Lung (tissue), 12 donors: ENCODE data around the gene PHOX2B. TPM values are rescaled to one million over a fixed set of nuclear protein-coding genes. Genes with fewer than 3 reads are reported as not detected.

ENCODE experiments used
- ATAC-seq: fragments of 200-7000 bp; cut with Tn5 transposase; one replicate; pipeline ENCODE4 v1.9.1; 2020; ENCODE audit warnings: moderate number of reproducible peaks; ENCODE audit not compliant: insufficient read depth, low FRiP score
- DNase-seq, 3 donors: peaks; one replicate each; pipeline ENCODE4 v3.0.0-alpha.2; 2013 to 2017
- H3K27ac ChIP-seq, 2 donors: one replicate each; pipeline ENCODE4 v1.5.1; 2013; ENCODE audit warnings: mild to moderate bottlenecking in 2 of 2, moderate library complexity in 2 of 2, control low read depth in 1 of 2, inconsistent platforms in 1 of 2, low read depth in 1 of 2, low read length in 1 of 2
- H3K27me3 ChIP-seq, 3 donors: one replicate each; pipeline ENCODE4 v1.5.1; 2013; ENCODE audit warnings: low read length in 2 of 3; ENCODE audit not compliant: control insufficient read depth in 3 of 3, insufficient read depth in 3 of 3
- H3K36me3 ChIP-seq, 4 donors: one replicate each; pipeline ENCODE4 v1.5.1; 2013; ENCODE audit warnings: low read length in 4 of 4, mild to moderate bottlenecking in 1 of 4, moderate library complexity in 1 of 4; ENCODE audit not compliant: control insufficient read depth in 4 of 4, insufficient read depth in 4 of 4
- H3K4me1 ChIP-seq, 5 donors: one replicate each; pipeline ENCODE4 v1.5.1; 2013; ENCODE audit warnings: low read length in 5 of 5, mild to moderate bottlenecking in 2 of 5, moderate library complexity in 1 of 5; ENCODE audit not compliant: control insufficient read depth in 5 of 5, insufficient read depth in 5 of 5
- H3K4me3 ChIP-seq: one replicate; pipeline ENCODE4 v1.5.1; 2013; ENCODE audit warnings: mild to moderate bottlenecking, control low read depth, moderate library complexity
- H3K9ac ChIP-seq, 2 donors: one replicate each; pipeline ENCODE4 v1.5.1; 2013; ENCODE audit warnings: low read length in 2 of 2, control low read depth in 1 of 2; ENCODE audit not compliant: insufficient read depth in 1 of 2
- H3K9me3 ChIP-seq, 4 donors: one replicate each; pipeline ENCODE4 v1.5.1; 2013; ENCODE audit warnings: low read length in 3 of 4, mild to moderate bottlenecking in 1 of 4, moderate library complexity in 1 of 4; ENCODE audit not compliant: control insufficient read depth in 4 of 4, insufficient read depth in 3 of 4
- WGBS, 2 donors: extraction: QIAGEN DNeasy Blood & Tissue Kit; methylation state at CpG; one replicate each; pipeline ENCODE4 v1.1.7; 2013; 5-methylcytosine and 5-hydroxymethylcytosine counted together
- polyA plus RNA-seq, 2 donors: library from polyadenylated mRNA; stranded (reverse); fragments of 200-250 nt; gene quantifications; one replicate each; pipeline ENCODE4 v1.2.1, GENCODE V29; 2013
- total RNA-seq, 2 donors: library from RNA; depleted of rRNA in 1 of 2; stranded (reverse); fragments of >200 nt in 1 of 2; gene quantifications; one replicate each; pipeline ENCODE4 v1.2.1, GENCODE V29; 2014 to 2021
- TF ChIP-seq, protein P1 (sequence below): IDR thresholded peaks from 2 replicates; pipeline ENCODE4 v1.5.1; 2012; ENCODE audit warnings: mild to moderate bottlenecking; ENCODE audit errors: control extremely low read depth, extremely low read depth
- donor health status: control.
- donor health status: control.
- donor health status: Bipolar disorder and iron deficiency.
- donor health status: healthy.
- donor health status: DM: yes; HTN: yes; CAD: no.

The PHOX2B gene
- total and polyA plus RNA-seq, 4 donors: not detected

DNA sequence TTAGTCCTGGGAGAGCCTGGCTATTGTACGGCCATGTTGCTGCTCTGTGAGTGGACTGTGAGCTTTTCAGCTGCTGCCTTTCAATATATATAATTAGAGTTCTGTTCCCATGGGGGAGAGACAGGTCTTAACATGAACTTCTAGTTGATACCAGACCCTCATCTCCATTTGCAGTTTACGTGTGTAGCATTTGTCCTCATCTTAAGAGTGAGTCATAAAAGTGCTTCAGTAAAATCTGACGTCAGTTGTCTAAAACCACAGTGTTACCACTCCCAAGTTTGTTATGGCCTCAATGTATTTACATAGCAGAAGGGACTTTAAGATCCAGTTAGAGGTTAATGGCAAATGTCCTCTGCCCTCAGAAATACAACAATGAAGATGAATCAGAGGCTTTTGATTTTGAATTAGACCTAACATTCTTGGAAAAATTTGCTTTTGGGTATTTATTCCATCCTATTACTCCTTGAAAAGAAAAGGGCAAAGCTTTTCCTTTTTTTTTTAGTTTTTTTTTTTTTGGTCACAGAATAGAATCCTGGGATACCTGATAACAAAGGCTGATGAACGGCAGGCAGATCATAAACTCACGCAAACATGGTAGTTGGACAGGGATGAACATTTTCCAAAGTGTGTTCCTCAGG, 38.6 kb downstream of the PHOX2B start:
- DNase-seq (no peak), ATAC-seq (no peak)
- H3K9ac ChIP-seq: no peak overlapping the region
- no peaks in the 10 kb centered on the region for H3K36me3 ChIP-seq
- no peak overlapping the region for H3K4me3 ChIP-seq
- TF ChIP-seq, protein P1, sequence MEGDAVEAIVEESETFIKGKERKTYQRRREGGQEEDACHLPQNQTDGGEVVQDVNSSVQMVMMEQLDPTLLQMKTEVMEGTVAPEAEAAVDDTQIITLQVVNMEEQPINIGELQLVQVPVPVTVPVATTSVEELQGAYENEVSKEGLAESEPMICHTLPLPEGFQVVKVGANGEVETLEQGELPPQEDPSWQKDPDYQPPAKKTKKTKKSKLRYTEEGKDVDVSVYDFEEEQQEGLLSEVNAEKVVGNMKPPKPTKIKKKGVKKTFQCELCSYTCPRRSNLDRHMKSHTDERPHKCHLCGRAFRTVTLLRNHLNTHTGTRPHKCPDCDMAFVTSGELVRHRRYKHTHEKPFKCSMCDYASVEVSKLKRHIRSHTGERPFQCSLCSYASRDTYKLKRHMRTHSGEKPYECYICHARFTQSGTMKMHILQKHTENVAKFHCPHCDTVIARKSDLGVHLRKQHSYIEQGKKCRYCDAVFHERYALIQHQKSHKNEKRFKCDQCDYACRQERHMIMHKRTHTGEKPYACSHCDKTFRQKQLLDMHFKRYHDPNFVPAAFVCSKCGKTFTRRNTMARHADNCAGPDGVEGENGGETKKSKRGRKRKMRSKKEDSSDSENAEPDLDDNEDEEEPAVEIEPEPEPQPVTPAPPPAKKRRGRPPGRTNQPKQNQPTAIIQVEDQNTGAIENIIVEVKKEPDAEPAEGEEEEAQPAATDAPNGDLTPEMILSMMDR: no peak
- no peaks in the 10 kb centered on the region for H3K4me1 ChIP-seq
- no peaks in the 10 kb centered on the region for H3K9me3 ChIP-seq
- WGBS, 2 donors: 66 to 80% methylated on average over 5 of the region's 5 CpGs
- H3K27me3 ChIP-seq: peaks cover 0 to 3% (median 0%) of the 10 kb centered on the region in 3 donors
- no peak overlapping the region for H3K27ac ChIP-seq

DNA sequence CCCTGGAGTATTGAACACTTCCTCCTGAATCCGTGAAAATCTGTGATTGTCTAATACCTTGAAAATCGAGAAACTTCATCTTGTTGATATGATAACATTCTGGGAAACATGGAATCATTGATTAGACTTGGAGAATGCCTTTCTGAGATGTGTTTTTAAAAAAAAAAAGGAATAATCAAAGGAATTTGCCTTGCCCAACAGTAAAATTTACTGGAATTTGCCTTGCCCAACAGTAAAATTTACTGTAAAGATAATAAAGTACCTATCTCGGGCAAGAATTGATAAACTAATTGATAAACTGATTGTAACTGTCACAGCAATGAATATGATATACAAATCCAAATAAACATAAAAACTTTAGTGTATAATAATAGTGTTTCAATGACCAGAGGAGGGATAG, 44.7 kb downstream of the PHOX2B start:
- no peak for ATAC-seq
- Histone ChIP-seq H3K4me3 (no peak overlapping the region), H3K27ac (no peak overlapping the region), H3K4me1 (no peaks in the 10 kb centered on the region), H3K36me3 (peaks cover 0 to 3% (median 0%) of the 10 kb centered on the region in 4 donors), H3K9me3 (no peaks in the 10 kb centered on the region), H3K9ac (no peak overlapping the region), H3K27me3 (no peaks in the 10 kb centered on the region)
- TF ChIP-seq, protein P1: no peak
- no peak for DNase-seq
- 74 to 75% methylated on average over 3 of the region's 3 CpGs for WGBS, 2 donors

DNA sequence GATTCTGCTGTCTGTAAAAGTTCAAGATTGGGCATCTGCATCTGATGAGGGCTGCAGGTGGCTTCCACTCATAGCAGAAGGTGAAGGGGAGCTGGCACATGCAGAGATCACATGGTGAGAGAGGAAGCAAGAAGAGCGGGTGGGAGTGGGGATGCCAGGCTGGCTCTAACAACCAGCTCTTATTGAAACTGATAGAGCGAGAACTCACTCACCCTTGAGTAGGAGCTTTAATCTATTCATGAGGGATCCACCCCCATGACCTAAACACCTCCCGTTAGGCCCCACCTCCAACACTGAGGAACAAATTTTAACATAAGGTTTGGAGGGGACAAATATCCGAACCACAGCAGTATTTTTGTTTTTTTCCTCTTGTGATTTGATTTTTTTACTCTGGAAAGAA, 45.8 kb downstream of the PHOX2B start:
- DNase-seq: no peak
- no peak overlapping the region for H3K27ac ChIP-seq
- no peaks in the 10 kb centered on the region for H3K9me3 ChIP-seq
- H3K4me1 ChIP-seq: no peaks in the 10 kb centered on the region
- 76 to 78% methylated on average over 4 of the region's 4 CpGs for WGBS, 2 donors
- H3K9ac ChIP-seq: no peak overlapping the region
- no peak overlapping the region for H3K4me3 ChIP-seq
- no peaks in the 10 kb centered on the region for H3K27me3 ChIP-seq
- peaks cover 0 to 11% (median 4%) of the 10 kb centered on the region in 4 donors for H3K36me3 ChIP-seq
- TF ChIP-seq, protein P1: no peak
- ATAC-seq: no peak

DNA sequence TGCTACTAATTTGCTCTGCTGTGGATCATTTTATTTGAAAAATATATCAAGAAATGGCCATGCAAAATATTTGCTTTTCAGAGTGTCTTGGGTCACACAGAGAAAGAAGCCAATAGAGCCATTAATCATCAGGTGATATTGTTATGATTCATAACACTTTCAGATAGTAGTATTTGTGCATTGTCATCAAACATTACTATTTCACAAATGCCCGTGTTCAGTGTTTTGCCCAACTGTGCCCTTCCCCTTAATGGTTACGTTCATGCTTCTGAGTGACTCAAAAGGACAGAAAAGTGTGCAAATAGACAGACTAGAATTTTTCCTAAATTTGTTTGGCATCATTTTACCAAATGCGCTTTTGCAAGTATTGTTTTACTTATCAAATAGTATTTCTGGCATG, 46.5 kb downstream of the PHOX2B start:
- Histone ChIP-seq H3K36me3 (peaks cover 0 to 14% (median 5%) of the 10 kb centered on the region in 4 donors), H3K27ac (no peak overlapping the region), H3K4me3 (no peak overlapping the region), H3K9me3 (no peaks in the 10 kb centered on the region), H3K4me1 (no peaks in the 10 kb centered on the region), H3K9ac (no peak overlapping the region), H3K27me3 (no peaks in the 10 kb centered on the region)
- ATAC-seq: no peak
- 71 to 87% methylated on average over 3 of the region's 3 CpGs for WGBS, 2 donors
- TF ChIP-seq, protein P1: no peak
- no peak for DNase-seq
